Trophoblast cell (in vitro differentiated cells and primary cell): ENCODE results near the gene CLCNKA.
"Not testable (repeated sequence)": the region's sequence is repeated elsewhere in the genome, so short reads cannot be mapped to it uniquely, and the experiment has no call there.

Experiments used
- DNase-seq, 2 donors: peaks; one replicate each; pipeline ENCODE4 v3.0.0-alpha.2; 2016
- H2AFZ ChIP-seq: 2 replicates; pipeline ENCODE4 v1.6.1; 2013; ENCODE audit warnings: low read length, moderate library complexity, mild to moderate bottlenecking; ENCODE audit not compliant: insufficient read depth, poor library complexity
- H2AK5ac ChIP-seq: 2 replicates; pipeline ENCODE4 v1.6.1; 2013; ENCODE audit warnings: mild to moderate bottlenecking, low read length
- H2BK120ac ChIP-seq: 2 replicates; pipeline ENCODE4 v1.6.1; 2013; ENCODE audit warnings: low read length, mild to moderate bottlenecking, moderate library complexity; ENCODE audit not compliant: insufficient read depth, poor library complexity
- H2BK12ac ChIP-seq: 2 replicates; pipeline ENCODE4 v1.6.1; 2013; ENCODE audit warnings: mild to moderate bottlenecking, low read length, moderate library complexity
- H2BK5ac ChIP-seq: 2 replicates; pipeline ENCODE4 v1.6.1; 2013; ENCODE audit warnings: low read length, low read depth, moderate library complexity, mild to moderate bottlenecking; ENCODE audit not compliant: poor library complexity
- H3K14ac ChIP-seq: 2 replicates; pipeline ENCODE4 v1.6.1; 2013; ENCODE audit warnings: mild to moderate bottlenecking, low read length
- H3K18ac ChIP-seq: 2 replicates; pipeline ENCODE4 v1.6.1; 2013; ENCODE audit warnings: mild to moderate bottlenecking, low read length
- H3K23ac ChIP-seq: 2 replicates; pipeline ENCODE4 v1.6.1; 2013; ENCODE audit warnings: low read length
- H3K27ac ChIP-seq: 2 replicates; pipeline ENCODE4 v1.5.1; 2013; ENCODE audit warnings: low read depth, mild to moderate bottlenecking, inconsistent platforms, low read length, moderate library complexity
- H3K27me3 ChIP-seq: 2 replicates; pipeline ENCODE4 v1.6.1; 2013; ENCODE audit warnings: inconsistent platforms, mild to moderate bottlenecking, low read length, moderate library complexity; ENCODE audit not compliant: insufficient read depth
- H3K36me3 ChIP-seq, 2 experiments: 1 replicate in 1 of 2; 2 replicates in 1 of 2; pipeline ENCODE4 v1.6.1; 2013; ENCODE audit warnings: low read length in 2 of 2, mild to moderate bottlenecking in 2 of 2, moderate library complexity in 1 of 2; ENCODE audit not compliant: insufficient read depth in 2 of 2, control insufficient read depth in 1 of 2
- H3K4ac ChIP-seq: 2 replicates; pipeline ENCODE4 v1.6.1; 2013; ENCODE audit warnings: low read depth, mild to moderate bottlenecking, low read length, moderate library complexity
- H3K4me1 ChIP-seq, 2 experiments: 1 replicate in 1 of 2; 2 replicates in 1 of 2; pipeline ENCODE4 v1.6.1; 2013; ENCODE audit warnings: low read length in 2 of 2, mild to moderate bottlenecking in 2 of 2, moderate library complexity in 1 of 2; ENCODE audit not compliant: insufficient read depth in 2 of 2, control insufficient read depth in 1 of 2
- H3K4me2 ChIP-seq: 2 replicates; pipeline ENCODE4 v1.6.1; 2013; ENCODE audit warnings: inconsistent platforms, mild to moderate bottlenecking, low read length, moderate library complexity
- H3K4me3 ChIP-seq: 2 replicates; pipeline ENCODE4 v1.5.1; 2013; ENCODE audit warnings: mild to moderate bottlenecking, low read depth, low read length, inconsistent platforms
- H3K79me1 ChIP-seq: one replicate; pipeline ENCODE4 v1.6.1; 2013; ENCODE audit warnings: low read length
- H3K79me2 ChIP-seq: 2 replicates; pipeline ENCODE4 v1.6.1; 2013; ENCODE audit warnings: low read length, mild to moderate bottlenecking; ENCODE audit not compliant: control insufficient read depth, insufficient read depth, poor library complexity
- H3K9ac ChIP-seq: 2 replicates; pipeline ENCODE4 v1.6.1; 2013; ENCODE audit warnings: mild to moderate bottlenecking, low read length
- H3K9me3 ChIP-seq: 2 replicates; pipeline ENCODE4 v1.6.1; 2013; ENCODE audit warnings: low read depth, mild to moderate bottlenecking, control low read depth, inconsistent platforms, low read length; ENCODE audit not compliant: insufficient read depth
- H4K12ac ChIP-seq: 2 replicates; pipeline ENCODE4 v1.6.1; 2013; ENCODE audit warnings: low read depth, mild to moderate bottlenecking, low read length, moderate library complexity
- H4K8ac ChIP-seq: 2 replicates; pipeline ENCODE4 v1.6.1; 2013; ENCODE audit warnings: low read depth, mild to moderate bottlenecking, low read length, moderate library complexity
- H4K91ac ChIP-seq: one replicate; pipeline ENCODE4 v1.6.1; 2013; ENCODE audit warnings: low read depth, mild to moderate bottlenecking, low read length, moderate library complexity
- whole genome bisulfite sequencing: extraction: QIAGEN DNeasy Blood & Tissue Kit; methylation state at CpG from one replicate; pipeline ENCODE4 v1.1.7; 2013; ENCODE audit warnings: missing lambda C conversion rate; ENCODE audit not compliant: insufficient read length, insufficient coverage; ENCODE audit errors: extremely low coverage; 5-methylcytosine and 5-hydroxymethylcytosine counted together

Gene CLCNKA

GRCh38 chr1:16050328-16050727, 28.5 kb downstream of the CLCNKA start:
- no peak overlapping the region for H3K27ac ChIP-seq
- H3K14ac ChIP-seq: no peak overlapping the region
- H2BK120ac ChIP-seq: no peak overlapping the region
- H2BK12ac ChIP-seq: no peak overlapping the region
- H3K79me1 ChIP-seq: peaks cover 3% of the 10 kb centered on the region
- DNase-seq: no peak
- no peak overlapping the region for H4K8ac ChIP-seq
- H2BK5ac ChIP-seq: no peak overlapping the region
- no peak overlapping the region for H4K12ac ChIP-seq
- no peak overlapping the region for H3K4me3 ChIP-seq
- H3K9ac ChIP-seq: no peak overlapping the region
- H3K27me3 ChIP-seq: no peaks in the 10 kb centered on the region
- H3K23ac ChIP-seq: no peak overlapping the region
- H3K4ac ChIP-seq: no peak overlapping the region
- no peaks in the 10 kb centered on the region for H3K79me2 ChIP-seq
- WGBS: no CpG with 5 or more reads among the region's 7 CpGs
- H3K4me1 ChIP-seq: peaks cover 3 to 7% of the 10 kb centered on the region in 2 experiments
- H3K9me3 ChIP-seq: no peaks in the 10 kb centered on the region
- no peaks in the 10 kb centered on the region for H3K36me3 ChIP-seq
- H3K18ac ChIP-seq: no peak overlapping the region
- no peak overlapping the region for H4K91ac ChIP-seq
- no peak overlapping the region for H2AFZ ChIP-seq
- H2AK5ac ChIP-seq: no peak overlapping the region
- H3K4me2 ChIP-seq: no peak overlapping the region

GRCh38 chr1:16051039-16051438, 29.2 kb downstream of the CLCNKA start:
- H4K12ac ChIP-seq: no peak overlapping the region
- H3K9ac ChIP-seq: no peak overlapping the region
- no peak overlapping the region for H2BK120ac ChIP-seq
- H3K4me3 ChIP-seq: no peak overlapping the region
- H3K14ac ChIP-seq: no peak overlapping the region
- no peak overlapping the region for H4K91ac ChIP-seq
- H3K36me3 ChIP-seq: no peaks in the 10 kb centered on the region
- H3K79me2 ChIP-seq: no peaks in the 10 kb centered on the region
- no peak overlapping the region for H3K18ac ChIP-seq
- no peak overlapping the region for H2BK12ac ChIP-seq
- H3K4ac ChIP-seq: no peak overlapping the region
- no peak overlapping the region for H2BK5ac ChIP-seq
- H3K4me1 ChIP-seq: peaks cover 3 to 7% of the 10 kb centered on the region in 2 experiments
- no CpG with 5 or more reads among the region's 3 CpGs for WGBS
- H2AFZ ChIP-seq: no peak overlapping the region
- H3K27ac ChIP-seq: no peak overlapping the region
- no peak overlapping the region for H4K8ac ChIP-seq
- no peak overlapping the region for H2AK5ac ChIP-seq
- no peak overlapping the region for H3K23ac ChIP-seq
- no peaks in the 10 kb centered on the region for H3K27me3 ChIP-seq
- no peak overlapping the region for H3K4me2 ChIP-seq
- no peak for DNase-seq
- no peaks in the 10 kb centered on the region for H3K9me3 ChIP-seq
- peaks cover 3% of the 10 kb centered on the region for H3K79me1 ChIP-seq

DNA sequence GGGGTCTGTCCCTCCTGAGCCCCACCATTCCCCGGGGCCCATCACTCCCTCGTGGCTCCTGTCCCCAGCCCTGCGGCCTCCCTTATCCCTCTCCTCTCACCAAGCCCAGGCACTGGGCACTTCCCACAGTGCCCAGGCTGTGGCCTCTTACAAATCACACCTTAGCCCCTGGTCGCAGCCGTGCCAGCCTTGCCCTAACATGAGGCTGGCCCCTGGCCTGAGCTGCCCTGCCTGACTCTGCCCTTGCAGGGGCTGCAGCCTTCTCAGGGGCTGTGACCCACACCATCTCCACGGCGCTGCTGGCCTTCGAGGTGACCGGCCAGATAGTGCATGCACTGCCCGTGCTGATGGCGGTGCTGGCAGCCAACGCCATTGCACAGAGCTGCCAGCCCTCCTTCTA, 30.1 kb downstream of the CLCNKA start:
- H4K91ac ChIP-seq, H3K23ac ChIP-seq, H3K27ac ChIP-seq, H4K12ac ChIP-seq, DNase-seq, H3K18ac ChIP-seq, H3K4ac ChIP-seq, H3K9me3 ChIP-seq, H2AK5ac ChIP-seq, H3K9ac ChIP-seq, H3K79me1 ChIP-seq, H2BK5ac ChIP-seq, H2BK120ac ChIP-seq, H2AFZ ChIP-seq, H3K79me2 ChIP-seq, H3K36me3 ChIP-seq, H3K4me2 ChIP-seq, H2BK12ac ChIP-seq, H3K4me3 ChIP-seq, H3K4me1 ChIP-seq, H3K27me3 ChIP-seq, H3K14ac ChIP-seq, H4K8ac ChIP-seq: not testable (repeated sequence)
- WGBS: no CpG with 5 or more reads among the region's 12 CpGs

- no peak overlapping the region for H3K4me3 ChIP-seq
- no peak overlapping the region for H2BK120ac ChIP-seq
- H3K23ac ChIP-seq: no peak overlapping the region
- no peak overlapping the region for H3K14ac ChIP-seq
- H3K27ac ChIP-seq: no peak overlapping the region
- H4K91ac ChIP-seq: no peak overlapping the region
- H3K4me2 ChIP-seq: no peak overlapping the region
- no peak overlapping the region for H3K18ac ChIP-seq
- H2BK5ac ChIP-seq: no peak overlapping the region
- H2AFZ ChIP-seq: no peak overlapping the region
- no peaks in the 10 kb centered on the region for H3K79me1 ChIP-seq
- WGBS: no CpG with 5 or more reads among the region's 8 CpGs
- H3K9ac ChIP-seq: no peak overlapping the region
- no peaks in the 10 kb centered on the region for H3K36me3 ChIP-seq
- H3K9me3 ChIP-seq: no peaks in the 10 kb centered on the region
- H3K4me1 ChIP-seq: peaks cover under 1 to 3% of the 10 kb centered on the region in 2 experiments
- no peak overlapping the region for H2AK5ac ChIP-seq
- H3K27me3 ChIP-seq: no peaks in the 10 kb centered on the region
- DNase-seq: no peak
- no peaks in the 10 kb centered on the region for H3K79me2 ChIP-seq
- H2BK12ac ChIP-seq: no peak overlapping the region
- no peak overlapping the region for H3K4ac ChIP-seq
- no peak overlapping the region for H4K8ac ChIP-seq
- H4K12ac ChIP-seq: no peak overlapping the region
Observed at GRCh38 chr1:16053781-16054502, 32.1 kb downstream of the CLCNKA start.
